Tibial artery (tissue), 4 donors: ENCODE measurements around the gene PCDHB10.
"Not testable (repeated sequence)": the region's sequence is repeated elsewhere in the genome, so short reads cannot be mapped to it uniquely, and the experiment has no call there.

ENCODE experiments used
- DNase-seq, 2 donors: peaks; one replicate each; pipeline ENCODE4 v3.0.0-alpha.2; 2019
- H3K27ac ChIP-seq, 2 donors: fragments of 200-600 bp; sonication (generic) in 1 of 2; 1 replicate in 1 of 2; 2 replicates in 1 of 2; pipeline ENCODE4 v1.5.1; 2018 to 2019; ENCODE audit warnings: mild to moderate bottlenecking in 1 of 2
- H3K27me3 ChIP-seq, 2 donors: fragments of 200-600 bp; sonication (generic) in 1 of 2; one replicate each; pipeline versions ENCODE4 v1.5.1 to v1.6.0; 2016 to 2019
- H3K36me3 ChIP-seq, 3 donors: fragments of 200-600 bp; sonication (generic) in 2 of 3; one replicate each; pipeline ENCODE4 v1.5.1; 2016 to 2019; ENCODE audit warnings: mild to moderate bottlenecking in 2 of 3
- H3K4me1 ChIP-seq, 4 donors: fragments of 200-600 bp; sonication (generic) in 2 of 4; 1 replicate in 3 of 4; 2 replicates in 1 of 4; pipeline ENCODE4 v1.5.1; 2016 to 2019
- H3K4me3 ChIP-seq, 2 donors: fragments of 200-600 bp; sonication (generic) in 1 of 2; 1 replicate in 1 of 2; 2 replicates in 1 of 2; pipeline ENCODE4 v1.5.1; 2018 to 2019; ENCODE audit warnings: mild to moderate bottlenecking in 2 of 2
- H3K9me3 ChIP-seq, 3 donors: fragments of 200-600 bp; sonication (generic) in 1 of 3; one replicate each; pipeline ENCODE4 v1.5.1; 2016 to 2019
- intact Hi-C: fragments of 100-400 bp; cut with DNase I; formaldehyde crosslinking; loops from one replicate; pipeline ENCODE4 v1.15.0; 2023; ENCODE audit warnings: low total_unique reads
- TF ChIP-seq, protein P1 (sequence below), 2 experiments: fragments of 200-600 bp in 1 of 2; fragments of 450-650 bp in 1 of 2; IDR thresholded peaks; one replicate each; pipeline ENCODE4 v1.5.1; 2017 to 2019; ENCODE audit warnings: antibody characterized with exemption in 2 of 2, mild to moderate bottlenecking in 1 of 2, moderate library complexity in 1 of 2

PCDHB10 gene

DNA sequence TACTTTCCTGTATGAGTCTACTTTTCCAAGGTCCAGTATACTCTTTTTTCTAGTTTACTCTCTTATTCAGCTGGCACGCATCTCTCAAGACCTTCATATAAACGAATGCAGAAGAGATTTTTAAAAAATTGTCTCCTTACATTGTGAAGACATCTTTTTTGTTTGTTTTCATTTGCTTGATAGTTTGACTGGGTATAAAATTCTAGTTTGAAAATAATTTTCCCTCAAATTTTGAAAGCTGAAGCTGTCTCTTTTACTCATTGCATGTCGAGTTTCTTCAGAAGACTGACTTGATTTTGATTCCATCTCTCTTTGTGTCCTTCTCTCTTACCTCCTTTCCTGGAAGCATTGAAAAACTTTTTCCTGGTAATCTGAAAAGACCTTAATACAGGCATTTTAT lies 4.2 kb downstream of the PCDHB10 start:
- Histone ChIP-seq H3K36me3 (peaks cover 0 to 35% (median 7%) of the 10 kb centered on the region in 3 donors), H3K9me3 (peaks cover 5 to 92% (median 68%) of the 10 kb centered on the region in 3 donors), H3K4me1 (no peaks in the 10 kb centered on the region), H3K4me3 (no peak overlapping the region), H3K27me3 (no peaks in the 10 kb centered on the region), H3K27ac (no peak overlapping the region)
- intact Hi-C loops = no loop called here
- no peak for DNase-seq
- TF ChIP-seq, protein P1, sequence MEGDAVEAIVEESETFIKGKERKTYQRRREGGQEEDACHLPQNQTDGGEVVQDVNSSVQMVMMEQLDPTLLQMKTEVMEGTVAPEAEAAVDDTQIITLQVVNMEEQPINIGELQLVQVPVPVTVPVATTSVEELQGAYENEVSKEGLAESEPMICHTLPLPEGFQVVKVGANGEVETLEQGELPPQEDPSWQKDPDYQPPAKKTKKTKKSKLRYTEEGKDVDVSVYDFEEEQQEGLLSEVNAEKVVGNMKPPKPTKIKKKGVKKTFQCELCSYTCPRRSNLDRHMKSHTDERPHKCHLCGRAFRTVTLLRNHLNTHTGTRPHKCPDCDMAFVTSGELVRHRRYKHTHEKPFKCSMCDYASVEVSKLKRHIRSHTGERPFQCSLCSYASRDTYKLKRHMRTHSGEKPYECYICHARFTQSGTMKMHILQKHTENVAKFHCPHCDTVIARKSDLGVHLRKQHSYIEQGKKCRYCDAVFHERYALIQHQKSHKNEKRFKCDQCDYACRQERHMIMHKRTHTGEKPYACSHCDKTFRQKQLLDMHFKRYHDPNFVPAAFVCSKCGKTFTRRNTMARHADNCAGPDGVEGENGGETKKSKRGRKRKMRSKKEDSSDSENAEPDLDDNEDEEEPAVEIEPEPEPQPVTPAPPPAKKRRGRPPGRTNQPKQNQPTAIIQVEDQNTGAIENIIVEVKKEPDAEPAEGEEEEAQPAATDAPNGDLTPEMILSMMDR (IDR thresholded peaks at IDR 0.05) = no peak

DNA sequence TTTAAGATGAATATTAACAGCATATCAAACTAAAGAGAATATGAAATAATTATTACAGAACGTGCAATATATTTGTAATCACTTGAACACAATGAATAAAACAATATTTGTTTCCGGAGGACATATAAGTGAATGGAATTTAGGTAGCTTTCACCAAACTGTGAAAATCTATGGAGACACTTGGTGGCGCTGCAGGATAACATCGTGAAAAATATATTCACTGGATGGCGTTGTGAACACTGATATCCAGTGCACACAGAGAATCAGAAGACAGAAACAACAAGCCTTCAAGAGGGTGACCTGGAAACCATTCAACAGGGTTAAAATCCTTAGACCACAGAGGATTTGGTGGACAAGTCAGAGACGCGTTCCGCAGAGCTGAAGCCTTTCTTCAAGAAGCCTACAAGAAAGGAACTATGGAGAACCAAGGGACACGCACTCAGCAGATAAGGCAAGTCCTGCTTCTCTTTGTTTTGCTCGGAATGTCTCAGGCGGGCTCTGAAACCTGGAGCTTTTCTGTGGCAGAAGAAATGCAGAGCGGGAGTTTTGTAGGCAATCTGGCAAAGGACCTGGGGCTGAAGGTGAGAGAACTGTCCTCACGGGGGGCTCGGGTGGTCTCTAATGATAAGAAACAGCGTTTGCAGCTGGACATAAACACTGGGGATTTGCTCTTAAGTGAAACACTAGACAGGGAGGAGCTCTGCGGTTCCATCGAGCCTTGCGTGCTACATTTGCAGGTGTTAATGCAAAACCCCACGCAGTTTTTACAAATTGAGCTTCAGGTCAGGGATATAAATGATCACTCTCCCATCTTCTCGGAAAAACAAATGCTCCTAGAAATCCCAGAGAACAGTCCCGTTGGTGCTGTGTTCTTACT lies 7.4 kb downstream of the PCDHB10 start, which contains the start of gene PCDHB11:
TSS of gene PCDHB11 (plus strand) at position 269 of the 877 bp plus-strand sequence. CDS start at position 417, 148 bp downstream.
- H3K27me3 ChIP-seq = no peaks in the 10 kb centered on the region
- peaks cover 0 to 41% (median 14%) of the 10 kb centered on the region in 3 donors for H3K36me3 ChIP-seq
- H3K9me3 ChIP-seq = peaks cover 5 to 95% (median 67%) of the 10 kb centered on the region in 3 donors
- no peak for DNase-seq
- peak within 1 kb of the TSS; percentile 9 to 17 for H3K4me3 ChIP-seq
- H3K27ac ChIP-seq = no peak within 1 kb of the TSS
- intact Hi-C loops = no loop called here
- H3K4me1 ChIP-seq = no peaks in the 10 kb centered on the region
- TF ChIP-seq, protein P1 (IDR thresholded peaks at IDR 0.05) = no peak

DNA sequence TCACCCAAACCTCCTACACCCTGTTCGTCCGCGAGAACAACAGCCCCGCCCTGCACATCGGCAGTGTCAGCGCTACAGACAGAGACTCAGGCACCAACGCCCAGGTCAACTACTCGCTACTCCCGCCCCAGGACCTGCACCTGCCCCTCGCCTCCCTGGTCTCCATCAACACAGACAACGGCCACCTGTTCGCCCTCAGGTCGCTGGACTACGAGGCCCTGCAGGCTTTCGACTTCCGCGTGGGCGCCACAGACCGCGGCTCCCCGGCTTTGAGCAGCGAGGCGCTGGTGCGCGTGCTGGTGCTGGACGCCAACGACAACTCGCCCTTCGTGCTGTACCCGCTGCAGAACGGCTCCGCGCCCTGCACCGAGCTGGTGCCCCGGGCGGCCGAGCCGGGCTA lies 9.0 kb downstream of the PCDHB10 start:
- H3K4me3 ChIP-seq, H3K27ac ChIP-seq, intact Hi-C loops, H3K27me3 ChIP-seq, DNase-seq, H3K4me1 ChIP-seq: not testable (repeated sequence)
- H3K36me3 ChIP-seq = peaks cover 0 to 40% (median 24%) of the 10 kb centered on the region in 3 donors
- H3K9me3 ChIP-seq = peaks cover 5 to 94% (median 69%) of the 10 kb centered on the region in 3 donors

DNA sequence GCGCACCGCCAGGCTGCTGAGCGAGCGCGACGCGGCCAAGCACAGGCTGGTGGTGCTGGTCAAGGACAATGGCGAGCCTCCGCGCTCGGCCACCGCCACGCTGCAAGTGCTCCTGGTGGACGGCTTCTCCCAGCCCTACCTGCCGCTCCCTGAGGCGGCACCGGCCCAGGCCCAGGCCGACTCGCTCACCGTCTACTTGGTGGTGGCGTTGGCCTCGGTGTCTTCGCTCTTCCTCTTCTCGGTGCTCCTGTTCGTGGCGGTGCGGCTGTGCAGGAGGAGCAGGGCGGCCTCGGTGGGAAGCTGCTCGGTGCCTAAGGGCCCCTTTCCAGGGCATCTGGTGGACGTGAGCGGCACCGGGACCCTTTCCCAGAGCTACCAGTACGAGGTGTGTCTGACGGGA lies 9.5 kb downstream of the PCDHB10 start:
- H3K36me3 ChIP-seq = peaks cover 0 to 38% (median 24%) of the 10 kb centered on the region in 3 donors
- H3K27me3 ChIP-seq, H3K27ac ChIP-seq, H3K4me1 ChIP-seq, H3K4me3 ChIP-seq, DNase-seq, intact Hi-C loops: not testable (repeated sequence)
- peaks cover 5 to 94% (median 68%) of the 10 kb centered on the region in 3 donors for H3K9me3 ChIP-seq

DNA sequence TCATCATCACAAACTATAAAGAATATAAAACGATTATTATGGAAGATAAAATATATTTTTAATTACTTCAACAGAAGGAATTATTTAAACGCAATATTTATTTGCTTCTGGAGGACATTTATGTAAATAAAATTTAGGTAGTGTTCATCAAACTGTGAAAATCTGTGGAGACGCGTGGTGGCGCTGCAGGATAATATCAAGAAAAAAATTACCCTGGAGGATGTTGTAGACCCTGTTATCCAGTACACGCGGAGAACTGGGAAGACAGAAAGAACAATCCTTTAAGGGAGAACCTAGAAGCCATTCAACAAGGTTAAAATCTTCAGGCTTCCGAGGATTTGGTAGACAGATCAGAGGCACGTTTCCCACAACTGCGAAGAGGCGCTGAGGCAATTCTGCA lies 16.3 kb downstream of the PCDHB10 start, which contains the start of gene PCDHB12:
TSS of gene PCDHB12 (plus strand) at position 242 of the 400 bp plus-strand sequence. CDS start 189 bp downstream, outside the sequence.
- H3K4me1 ChIP-seq = no peaks in the 10 kb centered on the region
- H3K4me3 ChIP-seq = peak within 1 kb of the TSS; percentile 22 to 23
- H3K27ac ChIP-seq = no peak within 1 kb of the TSS
- peaks cover 0 to 96% (median 50%) of the 10 kb centered on the region in 3 donors for H3K9me3 ChIP-seq
- intact Hi-C loops = no loop called here
- H3K27me3 ChIP-seq = no peaks in the 10 kb centered on the region
- DNase-seq = no peak
- TF ChIP-seq, protein P1 (IDR thresholded peaks at IDR 0.05) = no peak
- peaks cover 0 to 24% (median 15%) of the 10 kb centered on the region in 3 donors for H3K36me3 ChIP-seq

DNA sequence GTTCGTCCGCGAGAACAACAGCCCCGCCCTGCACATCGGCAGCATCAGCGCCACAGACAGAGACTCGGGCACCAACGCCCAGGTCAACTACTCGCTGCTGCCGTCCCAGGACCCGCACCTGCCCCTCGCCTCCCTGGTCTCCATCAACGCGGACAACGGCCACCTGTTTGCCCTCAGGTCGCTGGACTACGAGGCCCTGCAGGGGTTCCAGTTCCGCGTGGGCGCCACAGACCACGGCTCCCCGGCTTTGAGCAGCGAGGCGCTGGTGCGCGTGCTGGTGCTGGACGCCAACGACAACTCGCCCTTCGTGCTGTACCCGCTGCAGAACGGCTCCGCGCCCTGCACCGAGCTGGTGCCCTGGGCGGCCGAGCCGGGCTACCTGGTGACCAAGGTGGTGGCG lies 18.1 kb downstream of the PCDHB10 start:
- DNase-seq, H3K4me3 ChIP-seq, intact Hi-C loops, H3K27ac ChIP-seq, H3K4me1 ChIP-seq, H3K27me3 ChIP-seq: not testable (repeated sequence)
- Histone ChIP-seq H3K9me3 (peaks cover 0 to 94% (median 57%) of the 10 kb centered on the region in 3 donors), H3K36me3 (peaks cover 0 to 22% (median 11%) of the 10 kb centered on the region in 3 donors)

DNA sequence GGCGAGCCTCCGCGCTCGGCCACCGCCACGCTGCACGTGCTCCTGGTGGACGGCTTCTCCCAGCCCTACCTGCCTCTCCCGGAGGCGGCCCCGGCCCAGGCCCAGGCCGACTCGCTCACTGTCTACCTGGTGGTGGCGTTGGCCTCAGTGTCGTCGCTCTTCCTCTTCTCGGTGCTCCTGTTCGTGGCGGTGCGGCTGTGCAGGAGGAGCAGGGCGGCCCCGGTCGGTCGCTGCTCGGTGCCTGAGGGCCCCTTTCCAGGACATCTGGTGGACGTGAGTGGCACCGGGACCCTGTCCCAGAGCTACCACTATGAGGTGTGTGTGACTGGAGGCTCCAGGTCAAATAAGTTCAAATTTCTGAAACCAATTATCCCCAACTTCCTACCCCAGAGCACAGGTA lies 18.7 kb downstream of the PCDHB10 start:
- H3K27me3 ChIP-seq = not testable (repeated sequence)

More for the DNA sequence above, 18.7 kb downstream of the PCDHB10 start:
- H3K27ac ChIP-seq, DNase-seq, H3K4me3 ChIP-seq, intact Hi-C loops, H3K4me1 ChIP-seq: not testable (repeated sequence)
- peaks cover 0 to 20% (median 8%) of the 10 kb centered on the region in 3 donors for H3K36me3 ChIP-seq
- peaks cover 0 to 93% (median 62%) of the 10 kb centered on the region in 3 donors for H3K9me3 ChIP-seq
